Measurements from ENCODE around the gene NDUFA8. TPM values are rescaled to one million over a fixed set of nuclear protein-coding genes. Genes with fewer than 3 reads are reported as not detected.
"Not testable (repeated sequence)": the region's sequence is repeated elsewhere in the genome, so short reads cannot be mapped to it uniquely, and the experiment has no call there.

Gene NDUFA8
- total RNA-seq, 4 donors from 2014 or later: 16.1 to 59.5 (median 40.3) TPM

DNA sequence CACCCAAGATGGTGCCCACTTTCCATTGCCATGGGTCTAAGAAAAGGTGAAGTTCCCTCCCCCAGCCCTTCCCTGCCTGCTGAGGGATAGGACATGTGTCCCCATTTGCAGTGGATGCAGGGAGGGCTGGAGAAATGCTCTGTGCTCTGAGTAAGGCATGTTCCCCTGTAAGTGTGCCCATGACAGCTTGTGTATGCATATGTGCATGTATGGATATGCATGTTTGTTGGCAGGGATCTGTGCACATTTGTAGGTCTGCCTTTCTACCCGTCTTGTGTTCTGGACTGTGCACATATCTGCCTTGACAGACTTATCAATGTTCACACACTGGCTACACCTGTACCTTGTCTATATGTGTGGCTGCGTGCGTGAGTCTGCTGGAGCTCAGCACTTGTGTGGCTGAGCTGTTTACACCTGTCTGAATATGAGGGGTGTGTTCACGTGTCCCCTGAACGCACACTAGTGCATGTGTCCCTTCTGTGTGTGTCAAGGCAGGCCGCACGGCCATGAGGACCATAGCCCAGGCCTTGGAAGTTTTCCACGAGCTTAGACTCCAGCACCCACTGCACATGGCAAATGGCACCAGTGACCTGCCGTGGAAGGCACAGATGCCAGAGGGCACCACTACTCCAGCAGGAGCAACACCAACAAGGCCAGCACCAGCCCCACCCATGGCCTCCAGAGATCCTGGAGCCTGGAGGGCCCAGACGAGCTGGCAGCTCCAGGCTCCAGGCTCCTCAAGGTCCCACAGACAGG lies 39.1 kb downstream of the NDUFA8 start:
- Histone ChIP-seq H3K9me3 (no peaks in the 10 kb centered on the region), H3K4me1 (no peaks in the 10 kb centered on the region), H3K27ac (no peak overlapping the region), H3K27me3 (peaks cover 6% of the 10 kb centered on the region), H3K4me3 (no peak overlapping the region), H3K36me3 (no peaks in the 10 kb centered on the region)
- TF ChIP-seq POLR2A (IDR thresholded peaks at IDR 0.05): no peak
- TF ChIP-seq, protein P1, sequence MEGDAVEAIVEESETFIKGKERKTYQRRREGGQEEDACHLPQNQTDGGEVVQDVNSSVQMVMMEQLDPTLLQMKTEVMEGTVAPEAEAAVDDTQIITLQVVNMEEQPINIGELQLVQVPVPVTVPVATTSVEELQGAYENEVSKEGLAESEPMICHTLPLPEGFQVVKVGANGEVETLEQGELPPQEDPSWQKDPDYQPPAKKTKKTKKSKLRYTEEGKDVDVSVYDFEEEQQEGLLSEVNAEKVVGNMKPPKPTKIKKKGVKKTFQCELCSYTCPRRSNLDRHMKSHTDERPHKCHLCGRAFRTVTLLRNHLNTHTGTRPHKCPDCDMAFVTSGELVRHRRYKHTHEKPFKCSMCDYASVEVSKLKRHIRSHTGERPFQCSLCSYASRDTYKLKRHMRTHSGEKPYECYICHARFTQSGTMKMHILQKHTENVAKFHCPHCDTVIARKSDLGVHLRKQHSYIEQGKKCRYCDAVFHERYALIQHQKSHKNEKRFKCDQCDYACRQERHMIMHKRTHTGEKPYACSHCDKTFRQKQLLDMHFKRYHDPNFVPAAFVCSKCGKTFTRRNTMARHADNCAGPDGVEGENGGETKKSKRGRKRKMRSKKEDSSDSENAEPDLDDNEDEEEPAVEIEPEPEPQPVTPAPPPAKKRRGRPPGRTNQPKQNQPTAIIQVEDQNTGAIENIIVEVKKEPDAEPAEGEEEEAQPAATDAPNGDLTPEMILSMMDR (IDR thresholded peaks at IDR 0.05): no peak
- TF ChIP-seq EP300 (IDR thresholded peaks at IDR 0.05; ENCODE audit: low read depth): no peak
- 80% methylated on average over 9 of the region's 10 CpGs; no CpG with 5 or more reads in 1 of the 2 donors for WGBS, 2 donors (ENCODE audit: low coverage in 1 of 2)
- in situ Hi-C loops (cut with MboI; ENCODE audit: low pct_ligation_motif_present in 1 of 4, low pct_unique_long_range_greater_than_20kb in 1 of 4, low sequenced_read_pairs in 3 of 4) (loop anchor here (5.0 to 25.0 kb wide), 6 partner anchors 224 to 692 kb away; partner anchors contain the start of gene OR1K1 (in 4 of the 4)), intact Hi-C loops (cut with DNase I; ENCODE audit: low total_unique reads) (loop anchor here (10.0 kb wide), 1 partner anchor 334 kb away; no protein-coding TSS in a partner anchor)
- DNase-seq: no peak

DNA sequence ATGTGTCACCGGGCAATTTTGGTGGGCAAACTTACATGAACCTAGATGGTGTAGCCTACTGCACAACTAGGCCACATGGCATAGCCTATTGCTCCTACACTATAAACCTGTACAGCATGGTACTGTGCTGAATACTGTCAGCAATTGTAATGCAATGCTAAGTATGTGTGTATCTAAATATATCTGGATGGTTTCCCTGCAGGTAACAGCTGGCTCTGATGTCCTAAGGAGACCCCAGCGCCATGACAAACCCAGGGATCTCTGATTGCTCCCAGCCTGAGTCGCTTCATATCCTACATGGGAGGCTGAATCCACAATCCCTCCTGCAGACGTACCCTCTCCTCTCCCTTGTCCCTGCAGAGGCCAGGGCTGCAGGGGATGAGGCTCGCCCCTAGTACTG lies 39.9 kb downstream of the NDUFA8 start:
- H3K27ac ChIP-seq: no peak overlapping the region
- 91 to 100% methylated on average over 1 to 5 of the region's 5 CpGs for WGBS, 2 donors (ENCODE audit: low coverage in 1 of 2)
- H3K9me3 ChIP-seq: no peaks in the 10 kb centered on the region
- TF ChIP-seq POLR2A (IDR thresholded peaks at IDR 0.05): no peak
- no peak for TF ChIP-seq POLR2AphosphoS5 (IDR thresholded peaks at IDR 0.05)
- no peak for TF ChIP-seq EP300 (IDR thresholded peaks at IDR 0.05; ENCODE audit: low read depth)
- TF ChIP-seq, protein P1 (IDR thresholded peaks at IDR 0.05): no peak
- intact Hi-C loops (cut with DNase I; ENCODE audit: low total_unique reads) (loop anchor here (10.0 kb wide), 1 partner anchor 335 kb away; no protein-coding TSS in a partner anchor), in situ Hi-C loops (cut with MboI; ENCODE audit: low pct_ligation_motif_present in 1 of 4, low pct_unique_long_range_greater_than_20kb in 1 of 4, low sequenced_read_pairs in 3 of 4) (loop anchor here (5.0 to 25.0 kb wide), 6 partner anchors 225 to 693 kb away; partner anchors contain the start of gene OR1K1 (in 4 of the 4))
- no peaks in the 10 kb centered on the region for H3K36me3 ChIP-seq
- no peaks in the 10 kb centered on the region for H3K4me1 ChIP-seq
- DNase-seq: no peak
- no peak overlapping the region for H3K4me3 ChIP-seq
- peaks cover 3% of the 10 kb centered on the region for H3K27me3 ChIP-seq

DNA sequence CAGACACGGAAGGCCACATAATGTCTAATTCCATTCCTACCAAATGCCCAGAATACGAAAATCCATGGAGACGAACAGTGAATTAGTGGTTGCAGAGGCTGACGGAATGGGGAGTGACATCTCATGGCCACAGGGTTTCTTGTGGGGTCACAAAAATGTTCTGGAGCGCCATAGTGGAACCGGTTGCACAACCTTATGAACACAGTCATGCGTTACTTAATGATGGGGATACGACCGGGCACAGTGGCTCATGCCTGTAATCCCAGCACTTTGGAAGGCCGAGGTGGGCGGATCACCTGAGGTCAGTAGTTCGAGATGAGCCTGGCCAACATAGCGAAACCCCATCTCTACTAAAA lies 40.4 kb downstream of the NDUFA8 start:
- no peak for DNase-seq
- intact Hi-C loops (cut with DNase I; ENCODE audit: low total_unique reads): no loop called here
- Histone ChIP-seq H3K36me3 (no peaks in the 10 kb centered on the region), H3K4me3 (no peak overlapping the region), H3K4me1 (no peaks in the 10 kb centered on the region), H3K27ac (no peak overlapping the region), H3K27me3 (no peaks in the 10 kb centered on the region), H3K9me3 (no peaks in the 10 kb centered on the region)
- in situ Hi-C loops (cut with MboI; ENCODE audit: low pct_ligation_motif_present in 1 of 4, low pct_unique_long_range_greater_than_20kb in 1 of 4, low sequenced_read_pairs in 3 of 4): loop anchor here (25.0 kb wide), 2 partner anchors 343 to 693 kb away; partner anchors contain the start of gene OR1K1 (in 4 of the 4)
- no peak for TF ChIP-seq EP300 (IDR thresholded peaks at IDR 0.05; ENCODE audit: low read depth)
- TF ChIP-seq, protein P1 (IDR thresholded peaks at IDR 0.05): no peak
- TF ChIP-seq POLR2A (IDR thresholded peaks at IDR 0.05): no peak
- no peak for TF ChIP-seq POLR2AphosphoS5 (IDR thresholded peaks at IDR 0.05)
- 87 to 94% methylated on average over 3 to 13 of the region's 13 CpGs for WGBS, 2 donors (ENCODE audit: low coverage in 1 of 2)

DNA sequence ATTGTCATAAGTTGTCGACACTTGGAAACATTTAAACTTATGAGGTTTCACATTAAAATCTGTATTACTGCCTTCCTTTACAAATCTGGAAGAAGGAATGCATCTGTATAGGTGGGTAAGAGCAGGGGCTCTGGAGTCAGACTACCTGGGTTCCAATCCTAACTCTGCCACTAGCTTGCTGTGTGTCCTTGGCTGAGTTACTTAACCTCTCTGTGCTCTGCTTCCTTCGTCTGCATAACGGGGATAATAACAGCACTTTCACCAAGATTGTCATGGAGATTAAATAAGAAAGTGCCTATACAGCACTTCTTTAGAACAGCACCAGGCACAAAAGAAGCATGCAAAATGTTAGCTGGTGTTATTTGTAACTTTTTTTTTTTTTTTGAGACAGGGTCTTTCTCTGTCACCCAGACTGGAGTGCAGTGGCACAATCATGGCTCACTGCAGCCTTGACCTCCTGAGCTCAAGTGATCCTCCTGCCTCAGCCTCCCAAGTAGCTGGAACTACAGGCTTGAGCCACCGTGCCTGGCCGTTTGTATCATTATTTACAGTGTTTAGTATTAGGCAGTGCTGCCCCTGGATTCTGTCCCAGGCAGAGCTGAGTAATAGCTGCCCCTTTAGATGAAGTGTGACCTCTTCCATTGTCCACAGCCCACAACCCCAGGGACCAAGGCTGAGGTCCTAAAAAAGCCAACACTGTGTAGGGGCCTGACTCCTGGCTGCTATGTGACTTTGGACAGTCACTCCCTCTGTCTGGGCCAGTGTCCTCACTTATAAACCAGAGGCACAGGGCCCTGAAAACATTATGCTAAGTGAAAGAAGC lies 41.0 kb downstream of the NDUFA8 start:
- H3K4me3 ChIP-seq: no peak overlapping the region
- TF ChIP-seq POLR2A (IDR thresholded peaks at IDR 0.05) (no peak), EP300 (IDR thresholded peaks at IDR 0.05; ENCODE audit: low read depth) (no peak), POLR2AphosphoS5 (IDR thresholded peaks at IDR 0.05) (no peak)
- TF ChIP-seq, protein P1 (IDR thresholded peaks at IDR 0.05): no peak
- H3K9me3 ChIP-seq: no peaks in the 10 kb centered on the region
- in situ Hi-C loops (cut with MboI; ENCODE audit: low pct_ligation_motif_present in 1 of 4, low pct_unique_long_range_greater_than_20kb in 1 of 4, low sequenced_read_pairs in 3 of 4): loop anchor here (25.0 kb wide), 2 partner anchors 344 to 694 kb away; partner anchors contain the start of gene OR1K1 (in 4 of the 4)
- no peak overlapping the region for H3K27ac ChIP-seq
- intact Hi-C loops (cut with DNase I; ENCODE audit: low total_unique reads): no loop called here
- 74 to 80% methylated on average over 1 to 5 of the region's 5 CpGs for WGBS, 2 donors (ENCODE audit: low coverage in 1 of 2)
- no peaks in the 10 kb centered on the region for H3K36me3 ChIP-seq
- no peaks in the 10 kb centered on the region for H3K27me3 ChIP-seq
- no peak for DNase-seq
- no peaks in the 10 kb centered on the region for H3K4me1 ChIP-seq

DNA sequence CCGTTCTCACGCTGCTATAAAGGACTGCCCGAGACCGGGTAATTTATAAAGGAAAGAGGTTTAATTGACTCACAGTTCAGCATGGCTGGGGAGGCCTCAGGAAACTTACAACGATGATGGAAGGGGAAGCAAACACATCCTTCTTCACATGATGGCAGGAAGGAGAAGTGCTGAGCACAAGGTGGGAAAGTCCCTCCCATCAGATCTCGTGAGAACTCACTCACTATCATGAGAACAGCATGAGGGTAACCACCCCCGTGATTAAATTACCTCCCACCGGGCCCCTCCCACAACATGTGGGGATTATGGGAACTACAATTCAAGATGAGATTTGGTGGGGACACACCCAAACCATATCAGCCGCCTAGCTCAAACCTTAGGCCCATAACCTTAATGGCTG lies 42.3 kb downstream of the NDUFA8 start:
- H3K27me3 ChIP-seq; DNase-seq; H3K4me3 ChIP-seq; H3K4me1 ChIP-seq; H3K36me3 ChIP-seq; H3K27ac ChIP-seq; H3K9me3 ChIP-seq; intact Hi-C loops (cut with DNase I; ENCODE audit: low total_unique reads): not testable (repeated sequence)
- WGBS, 2 donors (ENCODE audit: low coverage in 1 of 2): 72 to 73% methylated on average over 2 to 9 of the region's 9 CpGs
- in situ Hi-C loops (cut with MboI; ENCODE audit: low pct_ligation_motif_present in 1 of 4, low pct_unique_long_range_greater_than_20kb in 1 of 4, low sequenced_read_pairs in 3 of 4): loop anchor here (25.0 kb wide), 2 partner anchors 345 to 695 kb away; partner anchors contain the start of gene OR1K1 (in 4 of the 4)

All from transverse colon (tissue), 4 donors.